WTC11 (cell line): ENCODE results near the gene SLC28A1.

Experiments
- TF ChIP-seq, protein P1 (sequence below): sonication (generic); formaldehyde crosslinking; IDR thresholded peaks from 2 replicates; pipeline ENCODE4 v1.8.1; 2022; ENCODE audit warnings: low read depth, mild to moderate bottlenecking, moderate library complexity, missing genetic modification reagents, borderline replicate concordance
- TF ChIP-seq, protein P2 (sequence below): sonication (generic); formaldehyde crosslinking; IDR thresholded peaks from 2 replicates; pipeline ENCODE4 v1.8.0; 2023; ENCODE audit warnings: missing genetic modification reagents

DNA sequence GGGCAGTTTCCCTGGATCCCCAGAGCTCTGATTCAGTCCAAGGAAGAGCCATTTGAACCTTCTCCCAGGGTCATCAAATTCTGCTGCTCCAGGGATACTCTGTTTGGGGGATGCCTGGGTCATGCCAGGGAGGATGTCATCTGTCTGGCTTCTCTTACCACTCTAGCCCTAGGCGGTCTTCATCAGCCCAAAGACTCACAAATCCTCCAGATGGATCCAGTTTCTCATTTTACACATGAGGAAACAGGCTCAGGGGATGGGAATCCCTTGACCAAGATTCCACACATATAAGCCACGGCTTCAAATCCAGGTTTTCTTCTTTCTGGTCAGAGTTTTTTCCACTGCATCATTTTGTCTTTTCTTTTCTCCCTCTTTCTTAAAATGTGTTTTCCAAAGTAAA is 36.7 kb downstream of the SLC28A1 start:
- TF ChIP-seq, protein P1, sequence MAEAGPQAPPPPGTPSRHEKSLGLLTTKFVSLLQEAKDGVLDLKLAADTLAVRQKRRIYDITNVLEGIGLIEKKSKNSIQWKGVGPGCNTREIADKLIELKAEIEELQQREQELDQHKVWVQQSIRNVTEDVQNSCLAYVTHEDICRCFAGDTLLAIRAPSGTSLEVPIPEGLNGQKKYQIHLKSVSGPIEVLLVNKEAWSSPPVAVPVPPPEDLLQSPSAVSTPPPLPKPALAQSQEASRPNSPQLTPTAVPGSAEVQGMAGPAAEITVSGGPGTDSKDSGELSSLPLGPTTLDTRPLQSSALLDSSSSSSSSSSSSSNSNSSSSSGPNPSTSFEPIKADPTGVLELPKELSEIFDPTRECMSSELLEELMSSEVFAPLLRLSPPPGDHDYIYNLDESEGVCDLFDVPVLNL, result no peak
- TF ChIP-seq, protein P2, sequence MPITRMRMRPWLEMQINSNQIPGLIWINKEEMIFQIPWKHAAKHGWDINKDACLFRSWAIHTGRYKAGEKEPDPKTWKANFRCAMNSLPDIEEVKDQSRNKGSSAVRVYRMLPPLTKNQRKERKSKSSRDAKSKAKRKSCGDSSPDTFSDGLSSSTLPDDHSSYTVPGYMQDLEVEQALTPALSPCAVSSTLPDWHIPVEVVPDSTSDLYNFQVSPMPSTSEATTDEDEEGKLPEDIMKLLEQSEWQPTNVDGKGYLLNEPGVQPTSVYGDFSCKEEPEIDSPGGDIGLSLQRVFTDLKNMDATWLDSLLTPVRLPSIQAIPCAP, result no peak
